ENCODE measurements around the gene PEAK1.

PEAK1 gene

DNA sequence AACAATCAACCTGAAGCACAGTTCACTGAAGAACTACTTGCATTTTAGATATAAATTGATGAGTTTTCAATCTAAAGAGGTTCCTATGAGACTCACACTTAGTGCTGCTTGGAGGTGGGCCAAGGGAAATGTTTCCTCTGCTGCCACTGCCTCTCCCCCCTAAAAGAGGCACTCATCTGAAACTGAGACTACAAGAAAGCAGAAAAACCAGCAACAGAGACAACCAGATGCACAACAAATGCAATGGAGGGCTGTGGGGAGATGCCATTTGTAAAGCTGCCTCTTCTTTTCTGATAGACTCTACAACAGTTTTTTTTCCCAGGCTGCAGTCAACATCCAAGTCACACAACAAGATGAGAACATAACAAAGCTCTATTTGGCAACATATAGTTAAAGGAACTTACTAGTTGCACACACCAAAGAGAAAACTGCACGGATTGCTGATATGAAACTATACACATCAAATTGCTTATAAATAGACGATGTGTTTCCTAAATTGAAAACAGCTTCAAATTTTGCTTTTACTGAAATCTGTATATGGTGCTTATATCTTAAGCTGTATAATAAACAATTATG lies 360.0 kb downstream of the PEAK1 start:
- H3K4me1 ChIP-seq (ENCODE audit: insufficient read depth, low read length) = peaks cover 11% of the 10 kb centered on the region; the same call in 1 of the 2 replicates
- no peaks in the 10 kb centered on the region for H3K27me3 ChIP-seq (ENCODE audit: insufficient read depth, low read length)
- no peak overlapping the region for H3K4me3 ChIP-seq (ENCODE audit: low read length)
- H3K27ac ChIP-seq (ENCODE audit: low read length) = no peak overlapping the region
- no peak overlapping the region for H3K9ac ChIP-seq (ENCODE audit: low read depth, low read length)
- no peaks in the 10 kb centered on the region for H3K36me3 ChIP-seq (ENCODE audit: insufficient read depth, low read depth, low read length)
- no peaks in the 10 kb centered on the region for H3K9me3 ChIP-seq (ENCODE audit: insufficient read depth, low read depth, low read length)

DNA sequence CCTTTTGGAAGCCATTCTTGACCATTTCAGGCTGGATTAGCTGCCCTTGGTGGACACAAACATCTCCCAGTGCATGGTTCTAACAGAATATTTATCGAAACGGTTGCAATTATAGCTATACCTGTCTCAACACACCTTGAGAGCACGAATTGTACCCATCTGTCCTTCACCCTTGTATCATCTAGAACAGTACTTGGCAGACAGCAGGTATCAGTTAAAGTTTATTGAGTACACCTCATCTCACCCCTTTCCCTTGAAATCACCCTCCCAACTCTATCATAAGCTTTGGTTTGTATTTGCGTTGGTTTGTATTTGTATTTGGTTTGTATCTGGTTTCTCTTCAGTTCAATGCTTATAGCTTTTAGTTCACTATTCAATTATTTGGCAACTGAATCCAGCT lies 361.4 kb downstream of the PEAK1 start:
- Histone ChIP-seq H3K27me3 (ENCODE audit: insufficient read depth, low read length) (no peaks in the 10 kb centered on the region), H3K9me3 (ENCODE audit: insufficient read depth, low read depth, low read length) (no peaks in the 10 kb centered on the region), H3K36me3 (ENCODE audit: insufficient read depth, low read depth, low read length) (peaks cover 4% of the 10 kb centered on the region; the same call in 1 of the 2 replicates), H3K4me3 (ENCODE audit: low read length) (no peak overlapping the region), H3K27ac (ENCODE audit: low read length) (no peak overlapping the region), H3K4me1 (ENCODE audit: insufficient read depth, low read length) (peaks cover 7% of the 10 kb centered on the region; the same call in 1 of the 2 replicates), H3K9ac (ENCODE audit: low read depth, low read length) (no peak overlapping the region)

DNA sequence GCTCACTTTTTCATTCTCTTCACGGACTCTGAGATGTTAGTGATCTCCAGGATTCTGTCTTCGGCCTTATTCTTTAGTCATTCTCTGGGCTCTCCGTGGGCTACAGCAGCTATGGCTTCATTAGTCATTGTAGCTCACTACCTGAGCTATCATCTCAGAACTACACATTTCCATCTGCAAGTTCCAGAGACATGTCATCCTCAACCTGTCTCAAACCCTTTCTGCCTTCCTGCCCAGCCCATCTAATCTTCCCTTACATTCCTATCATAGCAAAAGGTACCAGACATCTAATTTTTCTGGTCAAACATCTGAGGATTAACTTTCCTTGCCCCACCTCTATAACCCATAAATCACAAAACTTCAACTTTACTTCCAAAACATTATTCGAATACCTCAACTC lies 362.2 kb downstream of the PEAK1 start:
- Histone ChIP-seq H3K9me3 (ENCODE audit: insufficient read depth, low read depth, low read length) (no peaks in the 10 kb centered on the region), H3K27ac (ENCODE audit: low read length) (no peak overlapping the region), H3K4me1 (ENCODE audit: insufficient read depth, low read length) (peaks cover 10% of the 10 kb centered on the region; the same call in 1 of the 2 replicates), H3K36me3 (ENCODE audit: insufficient read depth, low read depth, low read length) (peaks cover 7% of the 10 kb centered on the region; the same call in 1 of the 2 replicates), H3K27me3 (ENCODE audit: insufficient read depth, low read length) (no peaks in the 10 kb centered on the region), H3K4me3 (ENCODE audit: low read length) (no peak overlapping the region), H3K9ac (ENCODE audit: low read depth, low read length) (no peak overlapping the region)

DNA sequence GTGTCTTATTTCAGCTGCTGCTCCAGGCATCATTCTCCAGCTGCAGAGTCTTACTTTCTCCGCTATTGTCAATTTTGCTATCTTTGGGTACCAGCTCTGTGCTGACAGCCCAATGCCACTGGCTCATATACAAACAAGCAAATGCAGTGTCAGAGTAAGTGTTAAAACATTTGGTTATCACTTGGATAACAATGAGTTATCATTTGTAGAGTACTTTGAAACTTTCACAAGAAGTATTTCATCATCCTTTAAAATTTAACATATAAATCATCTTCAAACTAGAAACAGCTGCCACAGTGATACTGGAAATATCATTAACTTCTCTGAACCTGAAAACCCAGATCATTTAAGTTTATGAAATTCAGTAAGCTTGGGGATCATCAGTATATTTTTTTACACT lies 362.8 kb downstream of the PEAK1 start:
- Histone ChIP-seq H3K27me3 (ENCODE audit: insufficient read depth, low read length) (no peaks in the 10 kb centered on the region), H3K27ac (ENCODE audit: low read length) (no peak overlapping the region), H3K9me3 (ENCODE audit: insufficient read depth, low read depth, low read length) (no peaks in the 10 kb centered on the region), H3K4me1 (ENCODE audit: insufficient read depth, low read length) (peaks cover 10% of the 10 kb centered on the region; the same call in 1 of the 2 replicates), H3K9ac (ENCODE audit: low read depth, low read length) (no peak overlapping the region), H3K36me3 (ENCODE audit: insufficient read depth, low read depth, low read length) (peaks cover 14% of the 10 kb centered on the region), H3K4me3 (ENCODE audit: low read length) (no peak overlapping the region)

DNA sequence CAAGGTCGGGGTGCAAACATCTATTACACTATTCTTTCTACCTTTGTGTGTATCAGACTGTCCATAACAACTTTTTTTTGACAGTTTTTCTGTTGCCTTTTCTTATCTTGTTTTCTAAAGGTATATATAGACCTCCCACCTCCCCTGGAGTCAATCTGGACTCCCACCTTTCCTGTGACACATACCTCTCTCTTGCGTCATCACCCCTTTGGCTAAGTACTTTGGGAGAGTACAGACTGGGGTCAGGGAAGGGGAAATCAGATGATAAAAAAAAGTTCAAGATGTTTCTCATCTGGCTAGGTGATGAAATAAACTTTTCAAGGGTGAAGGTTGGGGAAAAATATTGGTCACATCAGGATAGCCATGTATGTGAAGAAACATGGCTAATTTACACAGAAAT lies 366.2 kb downstream of the PEAK1 start:
- Histone ChIP-seq H3K9me3 (ENCODE audit: insufficient read depth, low read depth, low read length) (no peaks in the 10 kb centered on the region), H3K27ac (ENCODE audit: low read length) (no peak overlapping the region), H3K9ac (ENCODE audit: low read depth, low read length) (no peak overlapping the region), H3K4me3 (ENCODE audit: low read length) (no peak overlapping the region), H3K36me3 (ENCODE audit: insufficient read depth, low read depth, low read length) (peaks cover 45% of the 10 kb centered on the region), H3K27me3 (ENCODE audit: insufficient read depth, low read length) (no peaks in the 10 kb centered on the region), H3K4me1 (ENCODE audit: insufficient read depth, low read length) (peaks cover 7% of the 10 kb centered on the region; the same call in 1 of the 2 replicates)

DNA sequence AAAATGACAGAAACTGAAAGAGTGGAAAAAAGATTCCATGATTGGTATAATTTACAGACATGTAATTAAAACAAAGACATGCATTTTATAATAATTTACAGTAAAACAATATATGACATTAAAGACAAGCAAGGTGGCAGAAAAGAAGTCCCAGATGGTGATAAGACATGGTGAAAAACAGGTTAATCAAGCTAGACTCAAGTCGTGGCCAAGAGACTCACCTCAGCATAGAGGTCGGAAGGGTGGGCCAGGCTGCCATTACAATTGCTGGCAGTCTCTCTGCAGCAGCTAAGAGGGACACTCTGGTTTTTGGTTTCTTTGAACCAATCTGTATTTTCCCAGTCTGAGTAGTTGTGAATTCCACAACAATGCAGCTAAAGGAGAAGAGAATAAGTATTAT lies 367.3 kb downstream of the PEAK1 start:
- no peaks in the 10 kb centered on the region for H3K27me3 ChIP-seq (ENCODE audit: insufficient read depth, low read length)
- no peak overlapping the region for H3K4me3 ChIP-seq (ENCODE audit: low read length)
- H3K4me1 ChIP-seq (ENCODE audit: insufficient read depth, low read length) = peaks cover 7% of the 10 kb centered on the region; the same call in 1 of the 2 replicates
- peaks cover 54% of the 10 kb centered on the region for H3K36me3 ChIP-seq (ENCODE audit: insufficient read depth, low read depth, low read length)
- no peak overlapping the region for H3K9ac ChIP-seq (ENCODE audit: low read depth, low read length)
- no peaks in the 10 kb centered on the region for H3K9me3 ChIP-seq (ENCODE audit: insufficient read depth, low read depth, low read length)
- H3K27ac ChIP-seq (ENCODE audit: low read length) = no peak overlapping the region
